ENCODE results near the gene ARRDC1.
"Not testable (repeated sequence)": the region's sequence is repeated elsewhere in the genome, so short reads cannot be mapped to it uniquely, and the experiment has no call there.

Gene ARRDC1

DNA sequence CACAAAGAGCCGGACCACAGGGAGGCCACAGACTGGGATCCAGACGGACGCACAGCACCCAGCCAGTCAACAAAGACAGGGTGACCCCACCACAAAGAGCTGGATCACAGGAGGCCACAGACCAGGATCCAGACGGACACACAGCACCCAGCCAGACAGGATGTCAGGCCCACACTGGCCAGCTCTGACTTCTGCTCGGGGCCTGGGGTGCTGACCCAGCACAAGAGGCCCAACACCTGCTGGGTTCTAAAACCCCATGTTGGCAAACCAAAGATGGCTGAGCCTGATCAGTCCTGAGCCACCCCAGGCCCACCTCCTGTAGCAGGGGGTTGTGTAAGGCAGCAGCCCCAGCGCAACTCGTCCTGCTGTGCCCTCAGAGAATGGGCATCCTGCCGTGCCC is 21.5 kb upstream of the ARRDC1 start:
- in situ Hi-C loops (cut with MboI; ENCODE audit: low sequenced_read_pairs): no loop called here

- in situ Hi-C loops (cut with MboI; ENCODE audit: low sequenced_read_pairs): no loop called here
Observed at GRCh38 chr9:137586854-137587253, 18.6 kb upstream of the ARRDC1 start.

- in situ Hi-C loops (cut with MboI; ENCODE audit: low sequenced_read_pairs): no loop called here
Observed at GRCh38 chr9:137588311-137588710, 17.2 kb upstream of the ARRDC1 start.

DNA sequence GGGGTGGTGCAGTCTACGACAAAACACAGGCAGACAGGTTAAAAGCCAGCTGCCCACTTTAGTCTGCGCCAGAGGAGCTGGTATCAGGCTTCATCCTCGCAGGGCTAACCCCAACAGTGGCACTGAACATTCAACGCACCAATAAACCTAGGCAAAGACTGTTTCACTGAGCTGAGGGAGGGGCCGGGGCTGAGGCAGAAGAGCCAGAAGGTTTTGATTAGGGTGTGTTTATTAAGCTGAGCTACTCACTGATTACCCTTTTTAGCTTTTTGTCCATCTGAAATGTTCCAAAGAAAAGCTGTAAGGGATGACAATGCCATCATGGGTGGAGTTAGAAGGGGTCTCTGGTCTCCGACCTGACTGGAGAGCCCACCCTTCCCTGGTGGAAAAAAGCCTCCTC is 16.6 kb upstream of the ARRDC1 start:
- in situ Hi-C loops (cut with MboI; ENCODE audit: low sequenced_read_pairs): no loop called here

DNA sequence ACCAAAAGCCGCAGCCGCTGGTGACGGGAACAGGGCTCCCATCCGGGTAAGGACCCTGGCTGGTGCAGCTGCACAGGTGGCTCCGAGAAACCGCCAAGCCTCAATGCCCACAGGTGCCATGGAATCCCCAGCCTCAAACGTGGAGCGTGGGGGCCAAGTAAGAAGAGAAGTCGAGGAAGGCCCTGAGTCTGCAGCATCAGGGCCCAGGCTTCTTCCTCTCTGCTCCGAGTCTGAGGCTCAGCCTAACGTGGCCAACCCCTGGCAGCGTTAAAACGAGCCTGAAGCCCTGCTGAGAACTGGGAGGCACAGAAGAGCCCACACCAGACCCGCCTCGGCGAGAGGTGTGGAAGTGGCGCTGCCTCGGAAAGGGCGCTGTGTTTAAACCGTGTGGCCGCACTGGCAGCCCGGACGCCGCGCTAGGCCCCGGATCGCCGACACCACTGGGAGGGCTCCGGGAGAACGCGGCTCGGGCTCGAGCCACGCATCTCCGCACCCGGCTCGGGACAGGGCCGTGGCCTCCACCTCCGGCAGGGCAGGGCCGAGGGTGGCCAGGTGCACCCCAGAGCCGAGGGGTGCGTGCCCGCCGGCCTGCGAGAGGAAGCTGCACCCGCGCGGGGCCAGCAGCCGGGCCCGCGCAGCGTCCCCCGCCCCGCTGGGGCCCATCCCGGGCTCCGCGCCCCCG is 15.9 kb upstream of the ARRDC1 start:
- in situ Hi-C loops (cut with MboI; ENCODE audit: low sequenced_read_pairs): no loop called here

- in situ Hi-C loops (cut with MboI; ENCODE audit: low sequenced_read_pairs): no loop called here
Observed at GRCh38 chr9:137590123-137590468, 15.4 kb upstream of the ARRDC1 start.

DNA sequence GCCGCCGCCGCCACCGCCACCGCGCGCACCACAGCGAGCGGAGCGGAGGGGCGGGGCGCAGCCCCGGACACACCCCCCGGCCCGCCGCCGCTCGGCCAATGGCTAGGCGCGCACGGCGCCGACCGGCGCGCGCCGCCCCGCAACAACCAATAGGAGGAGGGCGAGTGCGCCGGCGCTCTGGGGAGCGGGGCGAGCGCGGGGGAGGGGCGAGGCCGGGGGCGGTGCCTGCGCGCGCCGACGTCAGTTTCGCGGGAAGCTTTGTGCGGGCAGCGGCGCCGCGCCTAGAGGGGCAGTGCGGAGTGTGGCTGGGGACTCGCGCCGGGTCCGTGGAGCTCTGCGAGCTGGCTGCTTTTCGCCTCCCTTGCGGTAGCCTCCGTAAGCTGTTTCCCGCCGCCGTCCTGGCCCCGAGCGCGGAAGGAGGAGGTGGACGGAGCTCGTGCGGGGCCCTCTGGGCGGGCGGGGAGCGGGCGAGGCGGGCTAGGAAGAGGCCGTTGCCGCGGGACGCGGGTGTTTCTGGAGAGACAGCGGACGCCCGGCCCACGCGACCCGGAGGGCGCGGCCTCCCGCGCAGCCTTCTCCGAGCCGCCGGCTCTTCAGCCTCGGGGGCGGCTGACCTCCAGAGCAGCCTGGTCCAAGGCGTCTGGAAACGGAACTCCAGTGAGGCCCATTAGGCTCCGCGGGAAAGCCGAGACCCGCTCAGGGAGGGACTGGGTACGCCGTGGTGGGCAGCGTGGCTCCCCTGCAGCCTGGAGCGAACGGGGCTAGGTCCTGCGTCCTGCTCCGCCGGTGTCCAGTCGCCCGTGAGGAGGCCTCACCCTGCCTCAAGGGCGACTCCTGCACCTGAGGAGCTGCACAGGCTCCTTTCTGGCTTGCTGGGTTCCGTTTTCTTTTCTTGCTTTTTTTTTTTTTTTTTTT is 14.8 kb upstream of the ARRDC1 start, which contains the start of gene ZMYND19:
ZMYND19 (minus strand) TSS at position 44 of the 915 bp plus-strand sequence. CDS start 249 bp downstream, outside the sequence.
- in situ Hi-C loops (cut with MboI; ENCODE audit: low sequenced_read_pairs): no loop called here

DNA sequence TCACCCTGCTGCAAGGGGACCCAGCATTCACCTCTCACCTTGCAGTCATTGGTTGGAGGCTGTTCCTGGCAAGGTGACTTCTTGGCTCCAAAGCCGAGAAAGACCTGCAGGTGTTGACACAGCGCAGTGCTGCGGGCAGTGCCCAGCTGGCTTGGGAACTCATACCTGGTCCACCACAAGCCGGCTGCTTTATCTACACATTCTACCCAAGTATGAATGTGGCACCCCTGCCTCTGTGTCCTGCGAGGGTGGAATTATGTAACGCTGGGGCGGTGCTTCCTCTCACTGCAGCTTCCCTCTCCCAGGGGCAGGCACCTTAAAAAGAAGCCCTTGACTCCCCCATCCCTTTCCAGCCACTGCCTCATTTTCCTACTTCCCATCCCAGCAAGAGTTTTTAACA is 12.7 kb upstream of the ARRDC1 start:
- in situ Hi-C loops (cut with MboI; ENCODE audit: low sequenced_read_pairs): no loop called here

DNA sequence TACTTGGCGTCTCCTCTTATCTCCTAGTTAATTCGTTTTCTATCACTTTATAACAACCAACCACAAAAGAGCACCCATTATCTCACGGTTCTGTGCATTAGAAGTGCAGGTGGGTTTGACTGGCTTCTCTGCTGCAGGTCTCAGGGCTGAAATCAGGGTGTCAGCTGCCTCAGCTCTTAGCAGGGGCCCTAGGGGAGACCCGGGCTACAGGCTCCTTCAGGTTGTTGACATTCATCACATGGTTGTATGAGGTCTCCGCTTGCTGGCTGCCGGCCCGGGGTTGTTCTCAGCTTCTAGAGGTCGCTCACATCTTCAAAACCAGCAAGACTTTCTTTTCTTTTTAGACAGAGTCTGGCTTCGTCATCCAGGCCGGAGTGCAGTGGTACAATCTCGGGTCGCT is 12.3 kb upstream of the ARRDC1 start:
- in situ Hi-C loops (cut with MboI; ENCODE audit: low sequenced_read_pairs): no loop called here

DNA sequence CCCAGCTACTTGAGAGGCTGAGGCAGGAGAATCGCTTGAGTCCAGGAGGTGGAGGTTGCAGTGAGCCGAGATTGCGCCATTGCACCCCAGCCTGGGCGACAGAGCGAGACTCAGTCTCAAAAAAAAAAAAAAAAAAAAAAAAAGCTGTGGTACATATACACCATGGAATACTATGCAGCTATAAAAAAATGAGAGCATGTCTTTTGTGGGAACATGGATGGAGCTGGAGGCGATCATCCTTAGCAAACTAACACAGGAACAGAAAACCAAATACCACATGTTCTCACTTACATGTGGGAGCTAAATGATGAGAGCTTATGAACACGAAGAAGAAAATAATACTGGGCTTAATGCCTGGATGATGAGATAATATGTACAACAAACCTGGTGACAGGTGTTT is 8.9 kb upstream of the ARRDC1 start:
- in situ Hi-C loops (cut with MboI; ENCODE audit: low sequenced_read_pairs): not testable (repeated sequence)

GRCh38 chr9:137598943-137599342 is 6.5 kb upstream of the ARRDC1 start:
- in situ Hi-C loops (cut with MboI; ENCODE audit: low sequenced_read_pairs): no loop called here

DNA sequence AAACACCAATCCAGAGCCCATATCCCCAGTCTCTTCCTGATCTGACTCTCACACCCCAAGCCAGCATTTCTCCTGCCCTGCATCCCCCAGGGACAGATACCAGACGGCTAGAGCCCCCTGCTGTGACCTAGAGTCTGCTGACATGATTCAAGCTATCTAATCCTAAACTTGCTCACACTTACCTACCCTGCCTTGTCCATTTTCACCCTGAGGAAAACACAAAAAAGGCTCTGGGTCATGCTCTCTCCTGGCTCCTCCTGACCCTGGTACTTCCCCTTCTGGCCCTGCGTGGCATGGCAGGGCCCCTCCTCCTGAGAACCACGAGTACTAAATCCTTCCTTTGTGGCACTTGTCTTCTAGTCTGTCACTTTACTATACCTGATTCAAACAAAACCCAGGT is 2.8 kb upstream of the ARRDC1 start:
- in situ Hi-C loops (cut with MboI; ENCODE audit: low sequenced_read_pairs): no loop called here

DNA sequence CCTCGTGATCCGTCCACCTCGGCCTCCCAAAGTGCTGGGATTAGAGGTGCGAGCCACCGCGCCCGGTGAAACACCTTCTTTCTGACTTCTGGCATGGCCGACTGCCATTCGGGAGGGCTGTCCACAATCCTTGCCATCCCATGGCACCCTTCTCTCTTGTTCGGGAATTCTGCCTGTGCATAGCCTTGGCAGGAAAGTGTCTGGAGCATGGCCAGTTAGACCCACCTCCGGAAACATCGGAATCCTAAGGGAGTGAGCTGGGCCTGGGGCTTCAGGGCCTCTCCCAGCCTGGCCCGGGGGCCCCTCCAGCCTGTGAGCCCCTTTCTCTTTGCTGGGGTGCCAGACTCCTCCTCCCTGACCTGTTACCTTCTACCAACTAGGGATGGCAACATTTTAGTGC is 1.6 kb upstream of the ARRDC1 start:
- in situ Hi-C loops (cut with MboI; ENCODE audit: low sequenced_read_pairs): no loop called here

DNA sequence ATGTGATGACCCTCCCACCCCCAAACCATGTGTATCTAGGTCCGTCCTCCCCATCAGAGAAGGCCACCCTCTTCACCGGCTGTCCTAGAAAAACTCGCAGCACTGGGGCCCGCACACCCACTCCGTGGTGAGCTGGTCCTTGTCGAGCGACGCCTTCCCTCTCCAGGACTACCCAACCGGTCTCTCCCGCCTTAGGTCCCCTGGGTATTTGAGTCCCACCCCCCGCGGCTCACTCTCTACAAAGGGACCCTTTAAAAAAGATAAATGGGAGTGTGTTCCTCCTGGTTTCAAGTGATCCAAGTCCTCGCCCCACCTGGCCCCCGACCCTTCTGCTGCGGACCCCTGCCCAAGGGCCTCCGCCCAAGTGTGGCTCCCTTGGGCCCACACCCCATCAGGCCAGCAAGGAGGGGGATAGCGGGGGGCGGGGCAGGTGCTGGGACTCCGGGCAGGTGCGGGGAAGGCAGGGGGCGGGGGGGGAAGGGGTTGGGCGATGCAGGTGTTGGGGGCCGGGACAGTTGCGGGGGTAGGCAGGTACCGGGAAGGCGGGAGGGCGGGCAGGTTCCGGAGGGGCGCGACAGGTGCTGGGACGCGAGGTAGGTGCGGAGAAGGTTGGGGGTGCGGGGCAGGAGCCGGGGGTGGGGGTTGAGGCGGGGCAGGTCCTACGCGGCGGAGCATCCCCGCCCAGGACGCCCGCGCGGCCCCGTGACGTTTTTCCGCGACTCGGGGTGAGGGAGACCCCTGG is 970 bp upstream of the ARRDC1 start:
- in situ Hi-C loops (cut with MboI; ENCODE audit: low sequenced_read_pairs): no loop called here

DNA sequence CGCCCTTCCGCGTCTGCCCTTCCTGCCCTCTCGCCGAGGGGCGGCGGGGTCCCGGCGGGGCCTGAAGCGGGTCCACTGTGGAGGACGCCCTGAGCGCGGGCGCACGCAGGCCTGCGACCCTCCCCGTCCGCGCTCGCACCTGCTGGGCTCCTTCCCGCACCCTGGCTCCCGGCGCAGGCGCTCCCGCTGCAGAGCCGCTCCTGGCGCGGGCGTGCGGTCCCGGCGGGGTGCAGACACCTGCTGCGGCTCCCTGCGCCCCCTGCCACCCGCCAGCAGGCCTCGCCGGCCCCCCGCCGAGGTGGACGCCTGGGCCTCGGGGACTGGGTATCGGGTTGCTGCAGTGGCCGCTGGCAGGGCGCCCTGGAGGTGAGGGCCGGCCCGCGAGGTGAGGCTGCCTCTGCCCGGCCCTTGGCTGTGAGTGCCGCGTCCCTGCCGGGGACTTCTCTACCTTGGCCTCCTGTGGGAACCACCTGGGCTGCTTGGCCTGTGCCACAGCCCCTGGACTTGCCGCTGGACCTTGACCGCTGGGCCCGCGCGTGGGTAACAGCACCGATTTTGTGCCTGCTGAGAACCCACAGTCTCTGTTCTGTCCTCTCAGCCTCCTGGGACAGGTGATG is 627 bp downstream of the ARRDC1 start:
- in situ Hi-C loops (cut with MboI; ENCODE audit: low sequenced_read_pairs): no loop called here

GRCh38 chr9:137606734-137607138 is 1.2 kb downstream of the ARRDC1 start:
- in situ Hi-C loops (cut with MboI; ENCODE audit: low sequenced_read_pairs): no loop called here

- in situ Hi-C loops (cut with MboI; ENCODE audit: low sequenced_read_pairs): no loop called here
Observed at GRCh38 chr9:137607141-137607857, 1.8 kb downstream of the ARRDC1 start.

DNA sequence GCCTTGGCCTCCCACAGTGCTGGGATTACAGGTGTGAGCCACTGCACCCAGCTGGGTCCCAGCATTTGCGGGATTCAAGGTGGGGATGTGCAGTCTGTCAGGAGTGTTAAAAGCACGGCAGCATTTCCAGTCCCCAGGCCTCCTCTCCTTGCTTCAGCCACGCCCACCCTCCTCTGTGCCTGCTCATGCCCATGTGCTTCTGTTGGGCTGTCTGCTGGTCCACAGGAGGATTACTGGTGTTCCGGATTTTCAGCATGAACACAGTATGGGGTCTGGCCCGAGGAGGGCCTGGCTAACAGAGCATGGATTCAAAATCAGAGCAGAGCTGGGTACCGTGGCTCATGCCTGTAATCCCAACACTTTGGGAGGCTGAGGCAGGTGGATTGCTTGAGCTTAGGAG is 5.5 kb downstream of the ARRDC1 start:
- in situ Hi-C loops (cut with MboI; ENCODE audit: low sequenced_read_pairs): no loop called here

- in situ Hi-C loops (cut with MboI; ENCODE audit: low sequenced_read_pairs): no loop called here
Observed at GRCh38 chr9:137611623-137612609, 6.4 kb downstream of the ARRDC1 start.
